Measurements from ENCODE around the gene NTMT1.
"Not testable (repeated sequence)": the region's sequence is repeated elsewhere in the genome, so short reads cannot be mapped to it uniquely, and the experiment has no call there.

The NTMT1 gene

DNA sequence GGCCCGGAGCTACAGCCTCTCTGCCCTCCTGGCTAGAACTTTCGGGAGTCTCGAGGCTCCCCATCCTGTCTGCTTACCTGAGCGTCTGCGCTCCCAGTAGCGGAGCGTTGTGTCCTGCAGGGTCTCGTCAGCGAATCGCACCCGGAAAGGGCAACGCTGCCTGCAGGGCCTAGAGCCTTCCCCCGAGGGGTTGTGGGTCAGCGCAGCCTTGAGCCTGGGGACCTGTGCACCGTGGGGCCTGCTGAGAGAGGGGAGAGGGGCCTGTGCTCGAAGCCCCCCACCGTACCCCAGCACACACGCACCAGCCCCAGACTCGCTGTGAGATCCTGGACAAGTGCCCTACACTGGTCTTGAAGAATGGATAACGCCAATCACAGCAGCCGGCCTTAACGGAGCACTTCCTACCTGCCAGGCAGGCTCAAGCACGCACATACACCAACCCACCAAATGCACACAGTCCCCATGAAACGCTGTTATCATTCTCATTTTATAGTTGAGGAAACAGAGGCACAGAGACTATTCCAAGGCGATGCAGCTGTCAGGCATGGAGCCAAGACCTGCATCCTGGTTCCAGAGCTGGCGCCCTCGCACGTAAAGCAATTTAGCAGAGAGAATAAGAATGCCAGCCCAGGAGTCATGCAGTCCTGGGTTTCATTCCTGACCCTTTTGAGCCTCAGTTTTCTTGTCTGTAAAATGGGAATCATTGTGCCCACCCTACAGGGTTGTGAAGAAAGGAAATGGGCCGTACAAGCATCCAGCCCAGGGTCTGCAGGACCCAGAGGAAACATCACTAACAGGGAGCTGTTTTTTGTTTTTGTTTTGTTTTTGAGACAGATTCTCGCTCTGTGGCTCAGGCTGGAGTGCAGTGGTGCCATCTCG lies 10.3 kb upstream of the NTMT1 start:
- DNase-seq (ENCODE audit: low read depth), result no peak

- DNase-seq (ENCODE audit: low read depth), result peak; percentile 68
These were observed 8.8 kb upstream of the NTMT1 start for GRCh38 chr9:129617167-129617566.

DNA sequence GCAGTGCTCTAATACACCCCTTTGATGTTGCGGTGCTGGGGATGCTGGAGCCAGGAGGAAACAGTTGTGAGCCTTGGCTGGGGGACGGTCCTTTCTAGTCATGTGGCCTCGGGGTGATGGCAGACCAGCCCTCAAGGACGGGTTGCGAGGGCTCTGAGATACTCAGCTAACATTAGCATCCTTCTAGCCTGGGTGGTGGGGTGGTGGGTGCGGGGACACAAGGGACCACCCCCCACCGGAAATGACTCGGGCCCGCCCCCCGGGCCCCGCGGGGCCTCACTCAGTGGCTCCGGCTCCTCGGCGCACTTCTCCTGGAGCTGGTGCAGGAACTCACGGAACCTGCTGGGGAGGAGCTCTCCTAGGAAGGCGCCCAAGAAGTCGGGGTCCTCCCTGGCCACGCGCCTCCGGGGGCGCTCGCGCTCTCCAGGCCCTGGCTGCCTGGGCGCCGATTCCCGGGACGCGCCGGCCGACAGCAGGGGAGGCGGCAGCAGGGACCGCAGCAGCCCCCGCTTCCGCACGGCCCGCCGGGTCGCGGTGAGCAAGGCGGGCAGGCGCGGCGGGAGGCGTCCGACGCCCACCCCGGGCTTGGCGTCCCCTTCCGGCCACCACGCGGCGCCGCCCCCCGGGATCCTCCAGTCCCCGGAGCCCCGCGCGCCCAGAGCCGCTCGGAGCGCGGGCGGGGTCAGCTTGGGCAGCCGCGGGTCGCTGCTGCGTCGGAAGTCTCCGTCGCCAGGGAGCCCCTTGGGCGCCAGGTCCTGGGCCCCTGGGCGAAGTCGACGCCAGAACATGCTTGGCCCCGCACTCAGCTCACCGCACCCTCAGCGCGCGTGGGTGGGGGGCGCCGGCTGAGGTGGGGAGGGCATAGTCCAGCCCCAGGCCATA lies 5.9 kb upstream of the NTMT1 start:
- no peak for DNase-seq (ENCODE audit: low read depth)

GRCh38 chr9:129620669-129621295 lies 5.2 kb upstream of the NTMT1 start, which contains the start of gene C9orf50:
Gene C9orf50 (minus strand): TSS chr9:129621101. CDS start chr9:129620574, 527 bp downstream.
- no peak for DNase-seq (ENCODE audit: low read depth)

DNA sequence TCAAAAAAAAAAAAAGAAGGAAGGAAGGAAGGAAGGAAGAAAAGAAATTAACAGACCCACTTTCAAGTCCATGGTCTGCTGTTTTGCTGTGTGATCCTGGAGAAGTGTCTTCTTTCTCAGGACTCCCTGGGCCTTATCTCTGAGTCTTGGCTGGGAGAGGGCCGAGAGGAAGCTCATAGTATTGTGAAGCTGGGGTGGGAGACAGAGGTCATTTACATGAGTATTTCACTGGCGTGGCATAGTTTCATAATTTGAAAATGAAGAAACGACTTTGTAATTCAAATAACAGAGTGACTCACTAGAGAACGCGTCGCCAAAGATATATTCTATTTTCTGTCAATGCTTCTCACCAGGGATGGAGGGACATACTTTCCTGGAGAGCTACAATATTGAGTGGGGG lies 2.6 kb upstream of the NTMT1 start:
- DNase-seq (ENCODE audit: low read depth), result peak; percentile 38

- no peak for DNase-seq (ENCODE audit: low read depth)
These were observed 1.7 kb upstream of the NTMT1 start for GRCh38 chr9:129624168-129624759.

DNA sequence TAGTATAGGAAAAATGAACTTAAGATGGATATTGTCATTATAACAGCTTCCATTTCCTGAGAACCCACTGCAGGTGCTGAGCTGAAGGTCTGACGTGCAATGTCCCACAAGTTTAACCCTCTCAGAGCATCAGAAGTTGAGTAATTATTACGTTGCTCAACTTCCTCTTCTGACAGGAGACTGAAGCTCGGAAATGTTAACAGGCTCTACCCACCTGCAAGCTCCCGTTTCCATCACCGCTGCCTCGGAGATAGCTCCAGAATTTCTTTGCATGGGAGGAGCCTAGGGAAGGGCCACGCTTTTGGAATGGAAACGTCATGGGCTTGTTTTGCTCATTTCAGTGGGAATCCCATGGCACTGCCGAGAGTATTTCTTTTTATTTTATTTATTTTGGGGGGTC lies 1.0 kb upstream of the NTMT1 start:
- no peak for DNase-seq (ENCODE audit: low read depth)

DNA sequence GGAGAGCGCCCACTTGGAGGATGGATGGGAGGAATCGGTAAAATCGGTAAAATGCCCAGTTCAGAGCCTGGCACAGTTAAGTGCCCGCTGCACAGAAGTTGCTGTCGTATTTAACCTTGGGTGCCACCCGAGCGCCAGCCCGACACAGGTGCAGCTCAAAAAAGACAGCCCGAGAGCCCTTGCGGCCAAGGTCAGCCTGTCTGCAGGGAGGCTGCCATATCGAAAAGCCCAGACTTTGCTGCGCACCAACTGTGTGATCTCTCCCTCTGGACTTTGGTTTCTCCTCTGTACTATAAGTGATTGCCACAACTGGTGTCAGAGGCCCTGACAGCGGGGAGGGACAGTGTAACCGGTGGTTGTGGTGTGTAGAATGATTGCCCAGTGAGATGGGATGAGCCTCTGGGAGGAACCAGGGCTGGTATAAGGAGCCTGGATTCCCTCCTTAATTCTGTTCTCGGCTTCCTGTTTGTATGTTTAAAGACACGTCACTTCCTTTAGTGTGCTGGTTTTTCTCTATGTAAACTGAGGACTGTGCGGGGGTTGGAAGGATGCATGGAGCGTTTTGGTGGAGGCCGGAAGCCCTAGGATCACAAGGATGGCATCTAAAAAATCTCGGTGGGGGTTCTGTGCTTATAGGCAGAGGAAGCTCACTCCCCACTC lies 792 bp downstream of the NTMT1 start:
- DNase-seq (ENCODE audit: low read depth), result peak; percentile 68

DNA sequence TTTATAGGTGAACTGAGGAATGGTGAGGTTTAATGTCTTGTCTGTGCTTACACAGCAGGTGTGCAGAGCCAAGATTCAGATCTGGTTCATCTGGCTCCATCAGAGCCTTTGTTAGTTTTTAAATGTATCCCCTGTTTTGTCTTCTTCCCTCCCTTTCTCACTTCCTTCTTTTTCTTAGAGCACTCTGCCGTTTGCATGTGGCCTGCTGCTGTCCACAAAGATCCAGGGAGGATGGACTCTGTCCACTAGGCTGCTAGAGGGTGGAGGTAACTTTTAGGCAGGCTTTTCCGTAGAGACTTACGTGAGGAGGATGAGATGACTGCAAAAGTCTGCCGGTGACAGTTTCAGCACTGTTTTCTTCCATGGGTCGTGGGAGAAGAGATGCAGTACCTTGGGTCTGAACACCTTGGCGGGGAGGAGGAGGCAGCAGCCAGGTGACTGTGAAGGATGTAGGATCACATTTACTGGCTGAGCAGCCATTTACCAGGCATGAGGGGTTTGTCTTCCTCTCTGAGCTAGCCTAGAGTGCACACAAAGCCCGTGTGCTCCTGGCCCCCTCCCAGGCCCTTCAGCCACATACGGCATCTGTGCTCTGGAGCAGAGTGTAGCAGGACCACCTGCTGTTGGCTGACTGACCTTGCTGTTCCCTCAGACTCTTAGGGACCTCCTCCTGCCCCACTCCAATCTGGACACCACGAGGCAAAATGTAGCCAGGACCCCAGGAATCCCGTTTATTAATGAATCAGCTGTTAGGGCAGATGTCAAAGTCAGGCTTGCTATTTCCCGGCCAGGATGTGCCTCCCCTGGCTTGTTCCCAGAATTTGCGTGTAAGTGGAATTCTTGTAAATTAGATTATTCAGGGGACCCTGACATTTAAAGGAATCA lies 1.8 kb downstream of the NTMT1 start:
- no peak for DNase-seq (ENCODE audit: low read depth)

GRCh38 chr9:129628709-129629108 lies 2.7 kb downstream of the NTMT1 start:
- DNase-seq (ENCODE audit: low read depth), result no peak

DNA sequence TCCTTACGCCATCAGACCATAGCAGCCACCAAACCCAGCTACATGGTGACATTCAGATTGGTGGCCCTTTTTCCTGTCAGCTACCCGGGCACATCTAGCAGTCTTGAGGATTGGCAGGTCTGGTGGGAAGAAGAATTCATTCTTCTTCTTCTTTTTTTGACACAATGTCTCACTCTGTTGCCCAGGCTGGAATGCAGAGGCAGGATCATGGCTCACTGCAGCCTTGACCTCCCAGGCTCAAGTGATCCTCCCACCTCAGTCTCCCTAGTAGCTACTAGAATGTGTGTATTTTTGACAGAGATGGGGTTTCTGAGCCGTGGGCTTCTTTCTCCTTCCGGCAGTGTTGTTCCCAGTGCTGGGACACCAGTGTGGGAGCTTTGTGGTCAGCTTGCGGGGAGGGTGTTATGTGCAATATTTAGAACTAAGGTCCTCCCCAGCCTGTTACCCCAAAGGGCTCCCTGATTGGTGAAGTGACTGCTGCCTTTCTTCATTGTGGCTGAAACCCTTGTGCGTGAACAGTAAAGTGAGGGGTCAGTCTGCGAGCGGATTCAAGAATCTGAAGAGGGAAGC lies 3.4 kb downstream of the NTMT1 start:
- no peak for DNase-seq (ENCODE audit: low read depth)

- no peak for DNase-seq (ENCODE audit: low read depth)
These were observed 5.2 kb downstream of the NTMT1 start for GRCh38 chr9:129630967-129631673.

DNA sequence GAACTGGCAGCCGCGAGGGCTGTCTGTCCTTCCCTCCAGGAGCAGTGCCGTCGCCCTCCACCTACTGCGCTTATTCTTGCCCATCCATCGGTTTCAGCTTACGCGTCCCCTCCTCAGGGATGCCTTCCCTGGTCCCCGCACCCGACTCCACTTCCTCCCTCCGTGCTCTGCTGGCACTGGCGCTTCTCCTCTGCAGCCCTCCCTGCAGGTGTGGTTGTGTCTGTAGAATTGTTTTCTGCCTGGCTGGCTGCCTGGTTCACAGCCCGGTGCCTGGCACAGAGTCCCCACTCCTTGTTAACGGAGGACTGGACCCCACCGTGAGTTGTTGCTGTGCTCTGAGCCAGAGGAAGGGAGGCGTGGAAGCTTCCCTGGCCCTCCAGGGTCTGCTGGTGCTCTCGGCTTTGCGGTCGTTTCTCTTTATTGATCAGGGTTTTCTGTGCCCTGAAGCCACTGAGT lies 5.7 kb downstream of the NTMT1 start:
- no peak for DNase-seq (ENCODE audit: low read depth)

DNA sequence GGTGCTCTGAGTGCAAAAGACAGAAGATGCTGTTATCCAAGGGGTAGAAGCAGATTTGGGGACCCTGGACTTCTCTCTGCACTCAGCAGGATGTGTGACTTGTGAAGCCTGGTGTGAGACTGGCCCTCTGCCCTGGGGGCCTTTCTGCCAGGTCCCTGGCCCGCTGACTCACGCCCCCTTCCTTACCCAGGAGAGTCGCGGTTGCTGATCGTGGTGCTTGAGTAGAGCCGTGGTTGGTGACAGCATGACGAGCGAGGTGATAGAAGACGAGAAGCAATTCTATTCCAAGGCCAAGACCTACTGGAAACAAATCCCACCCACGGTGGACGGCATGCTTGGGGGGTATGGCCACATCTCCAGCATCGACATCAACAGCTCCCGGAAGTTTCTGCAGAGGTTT lies 6.5 kb downstream of the NTMT1 start:
- DNase-seq (ENCODE audit: low read depth), result no peak

GRCh38 chr9:129633207-129633606 lies 7.2 kb downstream of the NTMT1 start:
- no peak for DNase-seq (ENCODE audit: low read depth)

GRCh38 chr9:129633848-129634247 lies 7.9 kb downstream of the NTMT1 start:
- DNase-seq (ENCODE audit: low read depth), result no peak

GRCh38 chr9:129635099-129636065 lies 9.4 kb downstream of the NTMT1 start:
- DNase-seq (ENCODE audit: low read depth), result no peak

GRCh38 chr9:129636343-129636742 lies 10.4 kb downstream of the NTMT1 start:
- DNase-seq (ENCODE audit: low read depth), result not testable (repeated sequence)

Data from HS-5 (cell line).